Measurements from ENCODE around the gene KRTAP10-10.

GRCh38 chr21:44619886-44620285 lies 17.3 kb upstream of the KRTAP10-10 start:
- TF ChIP-seq CTCF (IDR thresholded peaks at IDR 0.05) (no peak), EZH2 (IDR thresholded peaks at IDR 0.05; ENCODE audit: borderline replicate concordance, insufficient read depth, low read depth, low read length, poor library complexity, severe bottlenecking) (no peak)

Measured in B cell (primary cell).